ENCODE data around the gene BPHL.
A peak's percentile ranks its signal among the peaks of the same experiment; 100 is the strongest.
"Not testable (repeated sequence)": the region's sequence is repeated elsewhere in the genome, so short reads cannot be mapped to it uniquely, and the experiment has no call there.

Gene BPHL

GRCh38 chr6:3157131-3157933, 38.8 kb downstream of the BPHL start, which contains the start of gene TUBB2A:
TUBB2A (minus strand) TSS chr6:3157544; CDS start chr6:3157463, 81 bp downstream.
- DNase-seq, result peak; percentile 84

GRCh38 chr6:3159805-3160781, 41.6 kb downstream of the BPHL start:
- peak; percentile 42 for DNase-seq

- no peak for DNase-seq
These were observed 43.6 kb downstream of the BPHL start for GRCh38 chr6:3162067-3162497.

GRCh38 chr6:3162565-3163247, 44.2 kb downstream of the BPHL start:
- DNase-seq, result peak; percentile 56

GRCh38 chr6:3163248-3163594, 44.7 kb downstream of the BPHL start:
- no peak for DNase-seq

- DNase-seq, result no peak
These were observed 45.9 kb downstream of the BPHL start for GRCh38 chr6:3164388-3164787.

- no peak for DNase-seq
These were observed 47.4 kb downstream of the BPHL start for GRCh38 chr6:3165631-3166534.

- DNase-seq, result not testable (repeated sequence)
These were observed 48.2 kb downstream of the BPHL start for GRCh38 chr6:3166535-3167225.

GRCh38 chr6:3168046-3168445, 49.5 kb downstream of the BPHL start:
- DNase-seq, result not testable (repeated sequence)

GRCh38 chr6:3170676-3171075, 52.2 kb downstream of the BPHL start:
- not testable (repeated sequence) for DNase-seq

GRCh38 chr6:3171313-3172175, 53.0 kb downstream of the BPHL start:
- not testable (repeated sequence) for DNase-seq

GRCh38 chr6:3172789-3173188, 54.3 kb downstream of the BPHL start:
- not testable (repeated sequence) for DNase-seq

GRCh38 chr6:3173636-3174089, 55.2 kb downstream of the BPHL start:
- not testable (repeated sequence) for DNase-seq

- no peak for DNase-seq
These were observed 57.3 kb downstream of the BPHL start for GRCh38 chr6:3175715-3176402.

- DNase-seq, result no peak
These were observed 58.2 kb downstream of the BPHL start for GRCh38 chr6:3176562-3177355.

GRCh38 chr6:3178666-3179065, 60.2 kb downstream of the BPHL start:
- not testable (repeated sequence) for DNase-seq

- not testable (repeated sequence) for DNase-seq
These were observed 61.4 kb downstream of the BPHL start for GRCh38 chr6:3179945-3180344.

GRCh38 chr6:3181105-3181504, 62.6 kb downstream of the BPHL start:
- no peak for DNase-seq

- no peak for DNase-seq
These were observed 64.6 kb downstream of the BPHL start for GRCh38 chr6:3183066-3183465.

Measured in activated CD4-positive, CD25-positive, alpha-beta regulatory T cell treated with anti-CD3 and anti-CD28 coated beads, Interleukin-2, amount 50 U/mL, for 72 hours (primary cell).